ENCODE data around the gene ME3.

Gene ME3

GRCh38 chr11:86676533-86677154 is 4.2 kb upstream of the ME3 start:
- Histone ChIP-seq H3K27me3 (no peaks in the 10 kb centered on the region), H3K27ac (no peak overlapping the region), H3K9me3 (no peaks in the 10 kb centered on the region), H3K4me3 (no peak overlapping the region), H3K36me3 (no peaks in the 10 kb centered on the region), H3K4me1 (peaks cover 0 to 72% (median 35%) of the 10 kb centered on the region in 4 donors)
- DNase-seq: no peak
- intact Hi-C loops (cut with DNase I; ENCODE audit: low total_unique reads): loop anchor here (10.0 kb wide), 1 partner anchor 68 kb away; no protein-coding TSS in a partner anchor
- TF ChIP-seq, protein P1, sequence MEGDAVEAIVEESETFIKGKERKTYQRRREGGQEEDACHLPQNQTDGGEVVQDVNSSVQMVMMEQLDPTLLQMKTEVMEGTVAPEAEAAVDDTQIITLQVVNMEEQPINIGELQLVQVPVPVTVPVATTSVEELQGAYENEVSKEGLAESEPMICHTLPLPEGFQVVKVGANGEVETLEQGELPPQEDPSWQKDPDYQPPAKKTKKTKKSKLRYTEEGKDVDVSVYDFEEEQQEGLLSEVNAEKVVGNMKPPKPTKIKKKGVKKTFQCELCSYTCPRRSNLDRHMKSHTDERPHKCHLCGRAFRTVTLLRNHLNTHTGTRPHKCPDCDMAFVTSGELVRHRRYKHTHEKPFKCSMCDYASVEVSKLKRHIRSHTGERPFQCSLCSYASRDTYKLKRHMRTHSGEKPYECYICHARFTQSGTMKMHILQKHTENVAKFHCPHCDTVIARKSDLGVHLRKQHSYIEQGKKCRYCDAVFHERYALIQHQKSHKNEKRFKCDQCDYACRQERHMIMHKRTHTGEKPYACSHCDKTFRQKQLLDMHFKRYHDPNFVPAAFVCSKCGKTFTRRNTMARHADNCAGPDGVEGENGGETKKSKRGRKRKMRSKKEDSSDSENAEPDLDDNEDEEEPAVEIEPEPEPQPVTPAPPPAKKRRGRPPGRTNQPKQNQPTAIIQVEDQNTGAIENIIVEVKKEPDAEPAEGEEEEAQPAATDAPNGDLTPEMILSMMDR (IDR thresholded peaks at IDR 0.05): peak in 1 of 2 experiments; percentile 11

GRCh38 chr11:86676010-86676409 is 3.6 kb upstream of the ME3 start:
- H3K9me3 ChIP-seq: no peaks in the 10 kb centered on the region
- DNase-seq: no peak
- H3K4me1 ChIP-seq: peaks cover 0 to 66% (median 35%) of the 10 kb centered on the region in 4 donors
- intact Hi-C loops (cut with DNase I; ENCODE audit: low total_unique reads): loop anchor here (10.0 kb wide), 1 partner anchor 69 kb away; no protein-coding TSS in a partner anchor
- no peak overlapping the region for H3K4me3 ChIP-seq
- no peaks in the 10 kb centered on the region for H3K27me3 ChIP-seq
- no peaks in the 10 kb centered on the region for H3K36me3 ChIP-seq
- TF ChIP-seq, protein P1 (IDR thresholded peaks at IDR 0.05): no peak
- no peak overlapping the region for H3K27ac ChIP-seq

DNA sequence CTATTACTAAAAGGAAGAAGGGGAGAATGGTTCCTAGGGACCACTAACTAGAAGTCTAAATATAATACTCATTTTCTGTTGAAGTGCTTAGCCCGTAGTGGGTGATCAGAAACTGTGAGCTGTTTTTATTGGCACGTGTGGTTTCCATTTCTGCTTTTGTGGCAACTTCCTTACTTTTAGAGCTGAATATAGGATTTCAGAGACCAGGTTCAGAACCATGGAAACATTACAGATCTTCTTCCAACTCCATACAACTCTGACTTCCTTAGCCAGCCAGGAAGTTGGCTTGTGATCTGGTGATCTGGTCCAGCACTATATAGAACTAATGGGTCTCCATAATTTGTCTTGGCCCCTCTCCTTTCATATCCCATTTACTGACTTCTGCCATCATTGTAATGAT is 2.6 kb upstream of the ME3 start:
- H3K27me3 ChIP-seq: no peaks in the 10 kb centered on the region
- no peaks in the 10 kb centered on the region for H3K36me3 ChIP-seq
- DNase-seq: no peak
- intact Hi-C loops (cut with DNase I; ENCODE audit: low total_unique reads): loop anchor here (10.0 kb wide), 1 partner anchor 70 kb away; no protein-coding TSS in a partner anchor
- H3K27ac ChIP-seq: peak overlapping the region; percentile 61 to 98
- H3K4me3 ChIP-seq: no peak overlapping the region
- TF ChIP-seq, protein P1 (IDR thresholded peaks at IDR 0.05): no peak
- peaks cover 0 to 68% (median 38%) of the 10 kb centered on the region in 4 donors for H3K4me1 ChIP-seq
- no peaks in the 10 kb centered on the region for H3K9me3 ChIP-seq

DNA sequence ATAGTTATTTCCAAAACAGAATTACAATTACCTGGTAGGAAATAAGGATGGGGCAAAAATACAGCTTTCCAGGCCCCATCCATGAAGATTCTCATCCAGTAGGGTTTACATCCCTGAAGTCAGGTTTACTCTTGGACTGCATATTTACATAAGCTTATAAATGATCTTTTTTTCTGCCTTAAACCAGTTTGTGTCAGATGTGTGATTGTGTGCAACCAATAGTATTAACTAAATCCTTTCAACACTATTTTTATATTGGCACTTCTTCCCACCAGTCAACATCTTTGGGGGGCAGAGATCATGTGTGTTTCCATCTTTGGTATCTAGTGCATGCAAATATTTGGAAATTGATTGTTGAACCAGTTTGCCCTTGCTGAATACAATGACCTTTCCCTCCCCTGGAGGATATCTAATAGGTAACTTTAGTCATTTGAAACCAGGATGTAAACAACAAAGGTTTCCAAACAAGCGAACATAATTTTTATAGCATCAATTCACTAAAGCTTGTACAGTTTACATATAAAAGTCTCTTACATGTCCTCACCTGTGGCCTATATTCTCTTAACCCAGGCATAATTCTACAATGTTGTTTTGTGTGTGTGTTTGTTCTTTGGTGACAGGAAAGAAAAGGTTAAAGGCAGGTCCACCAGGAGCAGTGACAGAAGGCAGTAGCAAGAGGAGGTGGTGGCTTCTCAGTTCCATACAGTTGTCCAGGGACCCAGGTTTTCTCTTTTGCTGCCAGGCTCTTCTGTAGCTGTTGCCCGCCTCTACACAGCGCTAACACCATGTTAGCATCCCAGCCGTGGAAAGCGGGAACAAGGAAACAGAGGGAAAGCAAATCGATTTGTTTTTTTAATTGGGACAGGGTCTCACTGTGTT is 1.7 kb upstream of the ME3 start:
- Histone ChIP-seq H3K36me3 (no peaks in the 10 kb centered on the region), H3K27ac (peak overlapping the region; percentile 98 to 100), H3K4me3 (no peak overlapping the region), H3K4me1 (peaks cover 0 to 74% (median 44%) of the 10 kb centered on the region in 4 donors), H3K9me3 (no peaks in the 10 kb centered on the region), H3K27me3 (no peaks in the 10 kb centered on the region)
- intact Hi-C loops (cut with DNase I; ENCODE audit: low total_unique reads): loop anchor here (10.0 kb wide), 1 partner anchor 71 kb away; no protein-coding TSS in a partner anchor
- TF ChIP-seq, protein P1 (IDR thresholded peaks at IDR 0.05): no peak
- DNase-seq: no peak

- Histone ChIP-seq H3K27me3 (no peaks in the 10 kb centered on the region), H3K36me3 (no peaks in the 10 kb centered on the region), H3K9me3 (no peaks in the 10 kb centered on the region), H3K4me3 (peak overlapping the region; percentile 87 to 93), H3K27ac (peak overlapping the region; percentile 98 to 100), H3K4me1 (peaks cover 0 to 72% (median 45%) of the 10 kb centered on the region in 4 donors)
- intact Hi-C loops (cut with DNase I; ENCODE audit: low total_unique reads): loop anchor here (10.0 kb wide), 1 partner anchor 72 kb away; no protein-coding TSS in a partner anchor
- TF ChIP-seq, protein P1 (IDR thresholded peaks at IDR 0.05): no peak
- no peak for DNase-seq
Observed at GRCh38 chr11:86673055-86673843, 833 bp upstream of the ME3 start.
